ENCODE results near the gene CPT1B. TPM values are rescaled to one million over a fixed set of nuclear protein-coding genes. Genes with fewer than 3 reads are reported as not detected.

Gene CPT1B
- total RNA-seq, 4 donors from 2014 or later = 0.51 to 10.4 (median 7.2) TPM; not detected in 1

DNA sequence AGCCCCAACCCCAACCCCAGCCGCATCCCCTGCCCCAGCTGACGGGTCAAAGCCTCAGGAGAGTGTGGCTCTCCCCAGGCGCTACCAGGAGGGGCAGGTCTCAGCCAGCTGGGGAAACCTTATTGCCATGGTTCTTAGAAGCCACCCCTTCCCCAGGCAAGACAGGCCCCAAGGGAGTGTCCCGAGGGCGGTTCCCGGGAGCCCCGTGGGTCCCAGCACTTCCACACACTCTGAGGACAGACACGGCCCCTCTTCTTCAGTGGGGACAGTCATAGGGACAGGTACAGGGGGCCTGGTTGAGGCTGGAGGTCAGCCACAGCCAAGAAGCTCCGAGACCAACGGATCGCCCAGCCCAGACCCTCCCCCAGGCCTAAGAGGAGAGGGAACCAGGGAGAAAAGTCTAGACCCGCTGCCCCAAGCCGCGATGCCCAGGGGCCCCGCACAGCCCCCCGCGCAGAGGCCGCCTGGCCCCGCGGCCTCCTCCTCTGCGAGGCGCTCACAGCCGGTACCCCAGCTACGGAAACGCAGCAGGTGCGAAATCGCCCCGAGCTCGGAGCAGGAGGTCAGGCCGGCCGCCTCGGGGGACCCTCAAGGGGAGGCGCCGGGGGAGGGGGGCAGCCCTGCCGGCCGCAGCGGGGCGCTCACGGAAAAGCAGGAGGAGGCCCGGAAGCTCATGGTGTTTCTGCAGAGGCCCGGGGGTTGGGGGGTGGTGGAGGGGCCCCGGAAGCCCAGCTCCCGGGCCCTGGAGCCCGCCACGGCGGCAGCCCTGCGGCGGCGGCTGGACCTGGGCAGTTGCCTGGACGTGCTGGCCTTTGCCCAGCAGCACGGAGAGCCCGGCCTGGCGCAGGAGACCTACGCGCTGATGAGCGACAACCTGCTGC lies 29.9 kb downstream of the CPT1B start:
- intact Hi-C loops (cut with DNase I; ENCODE audit: low total_unique reads) = no loop called here
- peaks cover 0 to 12% of the 10 kb centered on the region in 2 donors for H3K4me1 ChIP-seq

GRCh38 chr22:50547263-50547985 lies 30.8 kb downstream of the CPT1B start:
- intact Hi-C loops (cut with DNase I; ENCODE audit: low total_unique reads) = no loop called here
- Histone ChIP-seq H3K27ac (no peak overlapping the region), H3K9me3 (no peaks in the 10 kb centered on the region), H3K4me3 (no peak overlapping the region), H3K4me1 (peaks cover 0 to 12% of the 10 kb centered on the region in 2 donors), H3K36me3 (no peaks in the 10 kb centered on the region), H3K27me3 (peaks cover 13 to 14% of the 10 kb centered on the region in 2 donors)
- DNase-seq = no peak
- no peak for TF ChIP-seq CTCF (IDR thresholded peaks at IDR 0.05)
- TF ChIP-seq POLR2A (IDR thresholded peaks at IDR 0.05) = no peak

More for the DNA sequence above, 29.9 kb downstream of the CPT1B start:
- no peak overlapping the region for H3K4me3 ChIP-seq
- no peaks in the 10 kb centered on the region for H3K36me3 ChIP-seq
- no peak overlapping the region for H3K27ac ChIP-seq
- no peaks in the 10 kb centered on the region for H3K9me3 ChIP-seq
- no peak for TF ChIP-seq CTCF (IDR thresholded peaks at IDR 0.05)
- no peak for TF ChIP-seq POLR2A (IDR thresholded peaks at IDR 0.05)
- DNase-seq = no peak
- peaks cover 13 to 14% of the 10 kb centered on the region in 2 donors for H3K27me3 ChIP-seq

- Histone ChIP-seq H3K9me3 (no peaks in the 10 kb centered on the region), H3K4me1 (peaks cover 0 to 12% of the 10 kb centered on the region in 2 donors), H3K27me3 (peaks cover 13 to 14% of the 10 kb centered on the region in 2 donors), H3K4me3 (no peak overlapping the region), H3K27ac (no peak overlapping the region), H3K36me3 (no peaks in the 10 kb centered on the region)
- TF ChIP-seq CTCF (IDR thresholded peaks at IDR 0.05) (no peak), POLR2A (IDR thresholded peaks at IDR 0.05) (no peak)
- DNase-seq = no peak
- intact Hi-C loops (cut with DNase I; ENCODE audit: low total_unique reads) = no loop called here
These were observed 31.6 kb downstream of the CPT1B start for GRCh38 chr22:50546326-50547262.

GRCh38 chr22:50545522-50546325 lies 32.5 kb downstream of the CPT1B start, which contains the start of gene KLHDC7B:
Gene KLHDC7B, plus strand, starts transcription at chr22:50545899. Its CDS starts 345 bp downstream, at chr22:50546244.
- intact Hi-C loops (cut with DNase I; ENCODE audit: low total_unique reads) = no loop called here
- Histone ChIP-seq H3K4me3 (no peak within 1 kb of the TSS), H3K27ac (no peak within 1 kb of the TSS), H3K36me3 (no peaks in the 10 kb centered on the region), H3K9me3 (no peaks in the 10 kb centered on the region), H3K4me1 (peaks cover 0 to 12% of the 10 kb centered on the region in 2 donors), H3K27me3 (peaks cover 13 to 14% of the 10 kb centered on the region in 2 donors)
- DNase-seq = no peak
- TF ChIP-seq POLR2A (IDR thresholded peaks at IDR 0.05) (no peak), CTCF (IDR thresholded peaks at IDR 0.05) (peak in 1 of 4 experiments; percentile 5)

Data from uterus (tissue), 4 donors.